KMS-11 (cell line): ENCODE data around the gene TLE4.

Experiments
- H2AFZ ChIP-seq: fragments of 200-600 bp; sonication (generic); 2 replicates; pipeline ENCODE4 v1.6.1; 2016; ENCODE audit warnings: antibody characterized with exemption, mixed run types, low read depth
- H3K27ac ChIP-seq: fragments of 200-600 bp; sonication (generic); 2 replicates; pipeline ENCODE4 v1.6.1; 2016; ENCODE audit warnings: mild to moderate bottlenecking, mixed run types
- H3K27me3 ChIP-seq: fragments of 200-600 bp; sonication (generic); 2 replicates; pipeline ENCODE4 v1.6.1; 2017; ENCODE audit warnings: mild to moderate bottlenecking, low read depth, mixed run types, moderate library complexity; ENCODE audit not compliant: insufficient read depth
- H3K36me3 ChIP-seq: fragments of 200-600 bp; sonication (generic); 2 replicates; pipeline ENCODE4 v1.6.1; 2017; ENCODE audit warnings: mild to moderate bottlenecking, mixed run types; ENCODE audit not compliant: insufficient read depth
- H3K4me1 ChIP-seq: fragments of 200-600 bp; sonication (generic); 2 replicates; pipeline ENCODE4 v1.6.1; 2016; ENCODE audit warnings: mild to moderate bottlenecking, low read depth, mixed run types; ENCODE audit not compliant: poor library complexity, severe bottlenecking
- H3K4me2 ChIP-seq: fragments of 200-600 bp; sonication (generic); 2 replicates; pipeline ENCODE4 v1.7.0; 2016; ENCODE audit warnings: mild to moderate bottlenecking, mixed run types
- H3K4me3 ChIP-seq: fragments of 200-600 bp; sonication (generic); IDR thresholded peaks from 2 replicates; pipeline ENCODE4 v1.6.1; 2017; ENCODE audit warnings: low read depth, low read length, mixed read lengths; ENCODE audit not compliant: insufficient read depth
- H3K79me2 ChIP-seq: fragments of 200-600 bp; sonication (generic); 2 replicates; pipeline ENCODE4 v1.6.1; 2016; ENCODE audit warnings: low read depth, mixed run types; ENCODE audit not compliant: insufficient read depth
- H3K9ac ChIP-seq: fragments of 200-600 bp; sonication (generic); 2 replicates; pipeline ENCODE4 v1.6.1; 2016; ENCODE audit warnings: mild to moderate bottlenecking, mixed run types
- H4K20me1 ChIP-seq: fragments of 200-600 bp; sonication (generic); 2 replicates; pipeline ENCODE4 v1.6.1; 2016; ENCODE audit warnings: mild to moderate bottlenecking, mixed run types; ENCODE audit not compliant: insufficient read depth
- TF ChIP-seq, protein P1 (sequence below): fragments of 200-600 bp; sonication (generic); conservative IDR thresholded peaks from 2 replicates; pipeline ENCODE4 v1.6.1; 2017; ENCODE audit warnings: low read depth, mild to moderate bottlenecking, antibody characterized with exemption, low read length, moderate library complexity, mixed read lengths

Gene TLE4

DNA sequence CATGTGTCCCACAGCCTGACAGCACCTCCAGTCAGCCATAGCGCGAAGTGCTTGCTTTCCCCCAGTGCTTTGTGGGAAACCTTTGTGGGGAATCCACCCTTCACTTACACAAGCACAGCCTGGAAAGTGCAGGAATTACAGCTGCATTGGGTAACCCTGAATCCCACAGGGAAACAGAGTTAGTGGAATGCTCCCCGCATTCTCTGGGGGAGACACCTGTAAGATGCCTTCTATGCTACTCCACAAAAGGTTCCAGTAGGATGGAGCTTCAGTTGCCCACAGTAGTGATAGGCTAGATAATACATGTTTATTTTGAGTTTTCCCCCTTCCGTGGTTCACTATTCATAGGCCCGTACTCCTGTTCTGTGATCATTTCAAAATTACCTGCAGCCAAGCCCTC lies 60.3 kb downstream of the TLE4 start:
- H3K27ac ChIP-seq, result no peak overlapping the region
- no peaks in the 10 kb centered on the region for H4K20me1 ChIP-seq
- H2AFZ ChIP-seq, result no peak overlapping the region
- H3K9ac ChIP-seq, result no peak overlapping the region
- TF ChIP-seq, protein P1, sequence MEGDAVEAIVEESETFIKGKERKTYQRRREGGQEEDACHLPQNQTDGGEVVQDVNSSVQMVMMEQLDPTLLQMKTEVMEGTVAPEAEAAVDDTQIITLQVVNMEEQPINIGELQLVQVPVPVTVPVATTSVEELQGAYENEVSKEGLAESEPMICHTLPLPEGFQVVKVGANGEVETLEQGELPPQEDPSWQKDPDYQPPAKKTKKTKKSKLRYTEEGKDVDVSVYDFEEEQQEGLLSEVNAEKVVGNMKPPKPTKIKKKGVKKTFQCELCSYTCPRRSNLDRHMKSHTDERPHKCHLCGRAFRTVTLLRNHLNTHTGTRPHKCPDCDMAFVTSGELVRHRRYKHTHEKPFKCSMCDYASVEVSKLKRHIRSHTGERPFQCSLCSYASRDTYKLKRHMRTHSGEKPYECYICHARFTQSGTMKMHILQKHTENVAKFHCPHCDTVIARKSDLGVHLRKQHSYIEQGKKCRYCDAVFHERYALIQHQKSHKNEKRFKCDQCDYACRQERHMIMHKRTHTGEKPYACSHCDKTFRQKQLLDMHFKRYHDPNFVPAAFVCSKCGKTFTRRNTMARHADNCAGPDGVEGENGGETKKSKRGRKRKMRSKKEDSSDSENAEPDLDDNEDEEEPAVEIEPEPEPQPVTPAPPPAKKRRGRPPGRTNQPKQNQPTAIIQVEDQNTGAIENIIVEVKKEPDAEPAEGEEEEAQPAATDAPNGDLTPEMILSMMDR, result no peak
- no peaks in the 10 kb centered on the region for H3K79me2 ChIP-seq
- no peaks in the 10 kb centered on the region for H3K36me3 ChIP-seq
- no peak overlapping the region for H3K4me2 ChIP-seq
- no peaks in the 10 kb centered on the region for H3K27me3 ChIP-seq
- H3K4me3 ChIP-seq, result no peak overlapping the region
- peaks cover 16% of the 10 kb centered on the region for H3K4me1 ChIP-seq

- no peaks in the 10 kb centered on the region for H3K27me3 ChIP-seq
- TF ChIP-seq, protein P1, result no peak
- H4K20me1 ChIP-seq, result no peaks in the 10 kb centered on the region
- no peak overlapping the region for H3K27ac ChIP-seq
- H3K4me2 ChIP-seq, result no peak overlapping the region
- H3K4me3 ChIP-seq, result no peak overlapping the region
- H3K9ac ChIP-seq, result no peak overlapping the region
- no peak overlapping the region for H2AFZ ChIP-seq
- H3K36me3 ChIP-seq, result no peaks in the 10 kb centered on the region
- no peaks in the 10 kb centered on the region for H3K79me2 ChIP-seq
- H3K4me1 ChIP-seq, result peaks cover 16% of the 10 kb centered on the region
Measured at GRCh38 chr9:79632705-79633104, 60.9 kb downstream of the TLE4 start.

DNA sequence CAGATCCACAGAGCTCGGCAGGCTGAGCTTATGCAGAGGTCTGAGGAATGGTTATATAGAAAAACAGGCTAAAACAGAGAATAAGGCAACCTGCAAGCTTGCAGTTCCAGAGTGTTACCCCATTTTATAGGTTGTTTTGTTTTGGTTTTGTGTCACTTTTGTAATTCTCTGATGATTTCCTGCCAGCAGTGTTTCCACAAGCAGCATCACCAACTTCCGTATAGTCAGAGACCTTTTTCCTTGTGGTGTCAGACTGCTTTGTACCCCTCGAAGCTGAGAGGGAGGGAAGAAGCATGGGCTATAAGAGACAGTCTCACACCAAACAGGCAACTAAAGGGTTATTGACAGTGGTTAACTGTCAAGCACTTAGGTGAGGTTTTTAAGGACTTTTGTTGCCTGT lies 61.8 kb downstream of the TLE4 start:
- H3K79me2 ChIP-seq, result no peaks in the 10 kb centered on the region
- no peaks in the 10 kb centered on the region for H3K36me3 ChIP-seq

DNA sequence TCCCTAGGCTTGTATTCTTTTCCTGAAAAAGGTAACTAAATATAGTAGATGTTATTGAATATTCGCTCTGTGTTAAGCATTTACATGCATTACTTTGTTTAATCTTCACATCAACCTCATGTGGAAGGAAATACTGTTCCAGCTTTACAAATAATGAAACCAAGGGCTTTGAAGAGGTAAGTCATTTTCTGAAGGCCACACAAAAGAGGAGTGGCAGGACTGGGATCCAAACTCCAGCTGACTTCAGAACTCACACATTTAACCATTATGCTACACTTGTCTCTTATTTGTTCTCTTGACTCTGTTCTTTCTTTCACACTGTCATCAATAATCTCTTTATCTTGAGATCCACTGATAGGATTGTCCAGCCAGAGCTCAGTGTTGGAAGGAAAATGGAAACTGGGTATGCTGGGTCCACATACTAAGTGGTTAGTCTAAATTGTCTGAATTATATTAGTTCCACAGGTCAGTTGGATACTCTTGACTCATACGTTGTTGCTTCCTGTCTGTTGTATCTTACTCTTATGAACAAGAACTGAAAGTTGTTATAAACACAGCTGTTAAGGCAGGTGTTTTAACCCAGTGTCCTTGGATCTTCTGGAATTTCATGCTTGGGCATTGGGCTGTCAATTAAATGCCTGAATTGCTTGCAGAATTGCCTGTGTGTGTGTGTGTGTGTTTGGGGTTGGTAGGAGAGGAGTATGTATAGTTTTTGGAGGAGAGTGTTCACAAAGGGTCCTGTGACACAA lies 65.6 kb downstream of the TLE4 start:
- Histone ChIP-seq H4K20me1 (no peaks in the 10 kb centered on the region), H3K79me2 (no peaks in the 10 kb centered on the region), H3K27me3 (no peaks in the 10 kb centered on the region), H3K36me3 (no peaks in the 10 kb centered on the region), H3K4me3 (no peak overlapping the region), H3K4me2 (no peak overlapping the region), H3K4me1 (no peaks in the 10 kb centered on the region), H3K9ac (no peak overlapping the region), H3K27ac (no peak overlapping the region), H2AFZ (no peak overlapping the region)
- TF ChIP-seq, protein P1, result no peak

More for the DNA sequence above, 61.8 kb downstream of the TLE4 start:
- peaks cover 16% of the 10 kb centered on the region for H3K4me1 ChIP-seq
- H3K27me3 ChIP-seq, result no peaks in the 10 kb centered on the region
- H4K20me1 ChIP-seq, result no peaks in the 10 kb centered on the region
- no peak overlapping the region for H2AFZ ChIP-seq
- no peak overlapping the region for H3K27ac ChIP-seq
- H3K4me3 ChIP-seq, result no peak overlapping the region
- no peak overlapping the region for H3K9ac ChIP-seq
- H3K4me2 ChIP-seq, result no peak overlapping the region
- TF ChIP-seq, protein P1, result no peak
